H9 (cell line): ENCODE data around the gene NEB. TPM values are rescaled to one million over a fixed set of nuclear protein-coding genes. Genes with fewer than 3 reads are reported as not detected.

Experiments
- DNase-seq: peaks from one replicate; pipeline ENCODE4 v3.0.0-alpha.2; 2017
- H2AFZ ChIP-seq: one replicate; pipeline ENCODE4 v1.6.1; 2013; ENCODE audit warnings: mild to moderate bottlenecking, low read length, control low read depth, moderate library complexity
- H2AK5ac ChIP-seq: 2 replicates; pipeline ENCODE4 v1.6.1; 2013; ENCODE audit warnings: low read length, control low read depth, mixed read lengths; ENCODE audit not compliant: insufficient read length
- H2BK120ac ChIP-seq: one replicate; pipeline ENCODE4 v1.6.1; 2013; ENCODE audit warnings: low read depth, mild to moderate bottlenecking, low read length, control low read depth, inconsistent platforms; ENCODE audit not compliant: poor library complexity, severe bottlenecking
- H2BK12ac ChIP-seq: 2 replicates; pipeline ENCODE4 v1.6.1; 2013; ENCODE audit warnings: low read length, control low read depth, mixed read lengths, low read depth; ENCODE audit not compliant: insufficient read length
- H2BK15ac ChIP-seq: 2 replicates; pipeline ENCODE4 v1.6.1; 2013; ENCODE audit warnings: low read depth, low read length, control low read depth
- H2BK20ac ChIP-seq: one replicate; pipeline ENCODE4 v1.6.1; 2013; ENCODE audit warnings: low read depth, mild to moderate bottlenecking, low read length, control low read depth, inconsistent platforms; ENCODE audit not compliant: poor library complexity, severe bottlenecking
- H2BK5ac ChIP-seq: 2 replicates; pipeline ENCODE4 v1.6.1; 2013; ENCODE audit warnings: low read length, control low read depth, mixed read lengths; ENCODE audit not compliant: insufficient read length
- H3K14ac ChIP-seq: 2 replicates; pipeline ENCODE4 v1.6.1; 2013; ENCODE audit warnings: low read length, control low read depth; ENCODE audit not compliant: insufficient read depth
- H3K18ac ChIP-seq: 2 replicates; pipeline ENCODE4 v1.6.1; 2013; ENCODE audit warnings: low read depth, mild to moderate bottlenecking, mixed read lengths, low read length, control low read depth; ENCODE audit not compliant: insufficient read length
- H3K23ac ChIP-seq: 2 replicates; pipeline ENCODE4 v1.6.1; 2013; ENCODE audit warnings: low read length, control low read depth, mixed read lengths, low read depth; ENCODE audit not compliant: insufficient read length
- H3K23me2 ChIP-seq: 2 replicates; pipeline ENCODE4 v1.6.1; 2013; ENCODE audit warnings: low read depth, mild to moderate bottlenecking, mixed read lengths, low read length, control low read depth; ENCODE audit not compliant: insufficient read length, poor library complexity, severe bottlenecking
- H3K27ac ChIP-seq: 2 replicates; pipeline ENCODE4 v1.5.1; 2013; ENCODE audit warnings: low read length, control low read depth, mixed read lengths, low read depth; ENCODE audit not compliant: insufficient read length
- H3K27me3 ChIP-seq: 2 replicates; pipeline ENCODE4 v1.6.1; 2013; ENCODE audit warnings: low read length, control low read depth, inconsistent platforms; ENCODE audit not compliant: insufficient read depth
- H3K4ac ChIP-seq: 2 replicates; pipeline ENCODE4 v1.6.1; 2013; ENCODE audit warnings: low read depth, mild to moderate bottlenecking, control low read depth, inconsistent platforms, low read length, moderate library complexity
- H3K4me1 ChIP-seq: 2 replicates; pipeline ENCODE4 v1.6.1; 2013; ENCODE audit warnings: low read length, control low read depth, inconsistent platforms; ENCODE audit not compliant: insufficient read depth
- H3K4me2 ChIP-seq: 2 replicates; pipeline ENCODE4 v1.6.1; 2013; ENCODE audit warnings: low read length, control low read depth, mixed read lengths; ENCODE audit not compliant: insufficient read length, insufficient read depth
- H3K56ac ChIP-seq: 2 replicates; pipeline ENCODE4 v1.6.1; 2013; ENCODE audit warnings: low read depth, mild to moderate bottlenecking, mixed read lengths, low read length, control low read depth; ENCODE audit not compliant: insufficient read length
- H3K79me1 ChIP-seq: 2 replicates; pipeline ENCODE4 v1.6.1; 2013; ENCODE audit warnings: low read depth, mild to moderate bottlenecking, moderate library complexity, low read length, control low read depth, inconsistent platforms; ENCODE audit not compliant: insufficient read depth, poor library complexity, severe bottlenecking
- H3K79me2 ChIP-seq: 2 replicates; pipeline ENCODE4 v1.6.1; 2013; ENCODE audit warnings: low read length, control low read depth, inconsistent platforms; ENCODE audit not compliant: insufficient read depth
- H3K9ac ChIP-seq: 2 replicates; pipeline ENCODE4 v1.6.1; 2013; ENCODE audit warnings: low read length, control low read depth, mixed read lengths; ENCODE audit not compliant: insufficient read length; ENCODE audit errors: extremely low read depth
- H3K9me3 ChIP-seq: one replicate; pipeline ENCODE4 v1.6.1; 2013; ENCODE audit warnings: low read depth, low read length, inconsistent platforms; ENCODE audit not compliant: control insufficient read depth
- H3T11ph ChIP-seq: one replicate; pipeline ENCODE4 v1.6.1; 2013; ENCODE audit warnings: mild to moderate bottlenecking, low read length, control low read depth, inconsistent platforms
- H4K20me1 ChIP-seq: one replicate; pipeline ENCODE4 v1.6.1; 2013; ENCODE audit not compliant: control insufficient read depth, insufficient read length, insufficient read depth
- H4K5ac ChIP-seq: 2 replicates; pipeline ENCODE4 v1.6.1; 2013; ENCODE audit warnings: low read depth, mild to moderate bottlenecking, mixed read lengths, low read length, control low read depth; ENCODE audit not compliant: insufficient read length
- H4K8ac ChIP-seq: replicated peaks from 2 replicates; pipeline ENCODE4 v1.6.1; 2013; ENCODE audit warnings: low read length, control low read depth, mixed read lengths, low read depth; ENCODE audit not compliant: insufficient read length
- H4K91ac ChIP-seq: 2 replicates; pipeline ENCODE4 v1.6.1; 2013; ENCODE audit warnings: low read depth, mild to moderate bottlenecking, moderate library complexity, mixed read lengths, low read length, control low read depth; ENCODE audit not compliant: insufficient read length
- H3K27ac Mint-ChIP-seq, 3 experiments: 2 replicates in 2 of 3; 3 replicates in 1 of 3; pipeline ENCODE4 v1.8.0; 2020 to 2021; ENCODE audit warnings: mixed read lengths in 3 of 3, mild to moderate bottlenecking in 1 of 3, moderate library complexity in 1 of 3
- H3K27me3 Mint-ChIP-seq: 2 replicates; pipeline ENCODE4 v1.8.0; 2021; ENCODE audit warnings: low read depth, mild to moderate bottlenecking, moderate library complexity, mixed read lengths
- H3K36me3 Mint-ChIP-seq, 3 experiments: 2 replicates in 2 of 3; 3 replicates in 1 of 3; pipeline ENCODE4 v1.8.0; 2020 to 2021; ENCODE audit warnings: low read depth in 3 of 3, mixed read lengths in 3 of 3; ENCODE audit not compliant: insufficient read depth in 1 of 3
- H3K4me1 Mint-ChIP-seq, 2 experiments: 2 replicates each; pipeline ENCODE4 v1.8.0; 2020; ENCODE audit warnings: mixed read lengths in 2 of 2
- H3K4me3 Mint-ChIP-seq, 2 experiments: 2 replicates in 1 of 2; 3 replicates in 1 of 2; pipeline ENCODE4 v1.8.0; 2020 to 2021; ENCODE audit warnings: mild to moderate bottlenecking in 2 of 2, mixed read lengths in 2 of 2, moderate library complexity in 1 of 2
- H3K9me3 Mint-ChIP-seq, 2 experiments: 2 replicates in 1 of 2; 3 replicates in 1 of 2; pipeline ENCODE4 v1.8.0; 2020; ENCODE audit warnings: mild to moderate bottlenecking in 2 of 2, mixed read lengths in 2 of 2, moderate library complexity in 1 of 2
- CTCF ChIP-seq: fragments of 200-600 bp; sonication (generic); conservative IDR thresholded peaks from 3 replicates; pipeline ENCODE4 v1.8.0; 2021; ENCODE audit warnings: antibody characterized with exemption, mild to moderate bottlenecking
- WGBS: extraction: QIAGEN DNeasy Blood & Tissue Kit; methylation state at CpG from one replicate; pipeline ENCODE4 v1.1.7; 2013; ENCODE audit warnings: missing lambda C conversion rate, low lambda C conversion rate, mixed read lengths; ENCODE audit not compliant: insufficient read length; ENCODE audit errors: extremely low coverage; 5-methylcytosine and 5-hydroxymethylcytosine counted together
- total RNA-seq: library from RNA; stranded (reverse); gene quantifications from 2 replicates; pipeline ENCODE4 v1.2.1, GENCODE V29; 2021

NEB gene
- total RNA-seq, 1 experiment from 2014 or later = 0.98 TPM

- Histone ChIP-seq H3K23me2 (no peaks in the 10 kb centered on the region), H2BK5ac (no peak overlapping the region), H3K4me1 (peaks cover 6% of the 10 kb centered on the region; the same call in 1 of the 2 replicates), H3K23ac (no peak overlapping the region), H2BK15ac (no peak overlapping the region), H4K91ac (no peak overlapping the region), H3K27ac (no peak overlapping the region), H4K5ac (no peak overlapping the region), H3K4ac (no peak overlapping the region), H2BK12ac (no peak overlapping the region), H3K18ac (no peak overlapping the region), H3K9ac (no peak overlapping the region), H3K56ac (no peak overlapping the region), H3K27me3 (no peaks in the 10 kb centered on the region), H3K79me1 (no peaks in the 10 kb centered on the region), H4K20me1 (no peaks in the 10 kb centered on the region), H4K8ac (no peak overlapping the region), H3K4me2 (no peak overlapping the region), H2BK20ac (no peak overlapping the region), H3K79me2 (no peaks in the 10 kb centered on the region), H3T11ph (no peak overlapping the region), H2AK5ac (no peak overlapping the region), H3K9me3 (no peaks in the 10 kb centered on the region), H2BK120ac (no peak overlapping the region), H3K14ac (no peak overlapping the region), H2AFZ (no peak overlapping the region)
- H3K27me3 Mint-ChIP-seq = no peaks in the 10 kb centered on the region
- peaks cover 20 to 21% of the 10 kb centered on the region in 2 experiments for H3K4me1 Mint-ChIP-seq
- no peak for TF ChIP-seq CTCF
- 0 out of 7 replicates have a peak overlapping the region, but pooled peaks of 2 of the 3 experiments have one; percentile 1 for H3K27ac Mint-ChIP-seq
- H3K36me3 Mint-ChIP-seq = no peaks in the 10 kb centered on the region
- DNase-seq = no peak
- no peak overlapping the region; a peak in 1 of 5 replicates for H3K4me3 Mint-ChIP-seq
- H3K9me3 Mint-ChIP-seq = no peaks in the 10 kb centered on the region
- no CpG with 5 or more reads among the region's 6 CpGs for WGBS
These were observed 64.6 kb downstream of the NEB start for GRCh38 chr2:151669585-151670081.
